HepG2 (cell line): ENCODE results near the gene CTNNBL1. TPM values are rescaled to one million over a fixed set of nuclear protein-coding genes. Genes with fewer than 3 reads are reported as not detected.

ENCODE experiments used
- CEBPG ChIP-seq: IDR thresholded peaks from 2 replicates; pipeline ENCODE4 v1.6.1; 2016
- ETV5 ChIP-seq: IDR thresholded peaks from 2 replicates; pipeline ENCODE4 v1.6.1; 2018; ENCODE audit warnings: missing biosample characterization, missing genetic modification reagents, inconsistent platforms, borderline replicate concordance
- FOXA1 ChIP-seq, 2 experiments: fragments of 450-650 bp in 1 of 2; sonication (generic) in 1 of 2; formaldehyde crosslinking in 1 of 2; IDR thresholded peaks; 2 replicates each; pipeline versions ENCODE4 v1.4.0 to v1.6.1; 2016 to 2020; ENCODE audit warnings: missing genetic modification reagents in 1 of 2
- HOMEZ ChIP-seq: IDR thresholded peaks from 2 replicates; pipeline ENCODE4 v1.6.1; 2016; ENCODE audit warnings: low read depth
- KDM5B ChIP-seq: sonication (generic); formaldehyde crosslinking; IDR thresholded peaks from 2 replicates; pipeline ENCODE4 v1.4.0; 2020; ENCODE audit warnings: missing genetic modification reagents, mild to moderate bottlenecking, borderline replicate concordance
- LCORL ChIP-seq, 2 experiments: fragments of 450-650 bp in 1 of 2; sonication (generic) in 1 of 2; formaldehyde crosslinking in 1 of 2; IDR thresholded peaks; 2 replicates each; pipeline versions ENCODE4 v1.5.0 to v1.6.1; 2017 to 2020; ENCODE audit warnings: antibody characterized with exemption in 1 of 2, missing genetic modification reagents in 1 of 2
- NCOA2 ChIP-seq: sonication (generic); formaldehyde crosslinking; IDR thresholded peaks from 2 replicates; pipeline ENCODE4 v1.8.0; 2022; ENCODE audit warnings: inconsistent platforms
- NONO ChIP-seq, 2 experiments: fragments of 450-650 bp in 1 of 2; sonication (generic) in 1 of 2; formaldehyde crosslinking in 1 of 2; IDR thresholded peaks in 1 of 2; conservative IDR thresholded peaks in 1 of 2; 2 replicates each; pipeline versions ENCODE4 v1.6.1 to v1.8.0; 2017 to 2022; ENCODE audit warnings: mild to moderate bottlenecking in 1 of 2, missing genetic modification reagents in 1 of 2, moderate library complexity in 1 of 2
- POGK ChIP-seq: sonication (generic); formaldehyde crosslinking; conservative IDR thresholded peaks from 2 replicates; pipeline ENCODE4 v1.8.0; 2022; ENCODE audit warnings: mild to moderate bottlenecking, moderate library complexity, missing genetic modification reagents
- POGZ ChIP-seq: sonication (generic); formaldehyde crosslinking; IDR thresholded peaks from 2 replicates; pipeline ENCODE4 v1.4.0; 2020; ENCODE audit warnings: mild to moderate bottlenecking, missing genetic modification reagents
- PPARG ChIP-seq: conservative IDR thresholded peaks from 2 replicates; pipeline ENCODE4 v1.6.1; 2016; ENCODE audit warnings: missing biosample characterization, missing genetic modification reagents
- REPIN1 ChIP-seq: sonication (generic); formaldehyde crosslinking; IDR thresholded peaks from 2 replicates; pipeline ENCODE4 v1.8.0; 2022; ENCODE audit warnings: missing genetic modification reagents, low read depth, mild to moderate bottlenecking, borderline replicate concordance
- SMARCC2 ChIP-seq: fragments of 450-650 bp; IDR thresholded peaks from 2 replicates; pipeline ENCODE4 v1.6.1; 2017; ENCODE audit warnings: antibody characterized with exemption, mild to moderate bottlenecking
- SNAPC2 ChIP-seq: sonication (generic); formaldehyde crosslinking; IDR thresholded peaks from 2 replicates; pipeline ENCODE4 v1.8.1; 2022; ENCODE audit warnings: mild to moderate bottlenecking, missing genetic modification reagents
- SOX13 ChIP-seq, 3 experiments: fragments of 450-650 bp in 1 of 3; sonication (generic) in 1 of 3; formaldehyde crosslinking in 1 of 3; IDR thresholded peaks in 2 of 3; conservative IDR thresholded peaks in 1 of 3; 2 replicates each; pipeline versions ENCODE4 v1.5.0 to v1.6.1; 2016 to 2020; ENCODE audit warnings: antibody characterized with exemption in 1 of 3, mild to moderate bottlenecking in 1 of 3, missing compliant biosample characterization in 1 of 3, missing genetic modification reagents in 1 of 3, moderate library complexity in 1 of 3
- SPEN ChIP-seq: sonication (generic); formaldehyde crosslinking; IDR thresholded peaks from 2 replicates; pipeline ENCODE4 v1.5.1; 2020; ENCODE audit warnings: low read depth, mild to moderate bottlenecking, missing genetic modification reagents
- TCF12 ChIP-seq, 2 experiments: fragments of 450-650 bp in 1 of 2; sonication (generic) in 1 of 2; formaldehyde crosslinking in 1 of 2; IDR thresholded peaks; 2 replicates each; pipeline versions ENCODE4 v1.6.1 to v1.8.0; 2017 to 2022; ENCODE audit warnings: antibody characterized with exemption in 1 of 2, mild to moderate bottlenecking in 1 of 2, missing genetic modification reagents in 1 of 2, moderate library complexity in 1 of 2
- TCF7L2 ChIP-seq: IDR thresholded peaks from 2 replicates; pipeline ENCODE4 v1.6.1; 2011; ENCODE audit warnings: mild to moderate bottlenecking, low read depth, low read length, moderate library complexity
- ZBTB25 ChIP-seq: IDR thresholded peaks from 2 replicates; pipeline ENCODE4 v1.6.1; 2018; ENCODE audit warnings: missing genetic modification reagents
- ZNF275 ChIP-seq: sonication (generic); formaldehyde crosslinking; IDR thresholded peaks from 2 replicates; pipeline ENCODE4 v1.8.0; 2022; ENCODE audit warnings: missing genetic modification reagents, mild to moderate bottlenecking, inconsistent platforms, borderline replicate concordance
- ZNF30 ChIP-seq: sonication (generic); formaldehyde crosslinking; IDR thresholded peaks from 2 replicates; pipeline ENCODE4 v1.5.0; 2020; ENCODE audit warnings: mild to moderate bottlenecking, missing genetic modification reagents
- ZNF577 ChIP-seq: sonication (generic); formaldehyde crosslinking; IDR thresholded peaks from 2 replicates; pipeline ENCODE4 v1.4.0; 2020; ENCODE audit warnings: mild to moderate bottlenecking, low read depth, missing genetic modification reagents, borderline replicate concordance
- ZNF772 ChIP-seq: sonication (generic); formaldehyde crosslinking; IDR thresholded peaks from 2 replicates; pipeline ENCODE4 v1.5.0; 2020; ENCODE audit warnings: mild to moderate bottlenecking, missing genetic modification reagents
- polyA plus RNA-seq, 8 experiments: library from polyadenylated mRNA; depleted of rRNA in 3 of 8; stranded (reverse) in 7 of 8; unstranded in 1 of 8; fragments of >200 nt; fragmentation: Illumina TruSeq in 4 of 8; extraction: Trizol in 4 of 8; gene quantifications; 2 replicates each; pipeline versions ENCODE4 v1.2.1 to v1.2.3, GENCODE V29; 2011 to 2016; ENCODE audit warnings: low read depth in 4 of 8, missing spikeins in 1 of 8, mixed read lengths in 1 of 8; ENCODE audit not compliant: insufficient read depth in 1 of 8
- total RNA-seq, 5 experiments: library from RNA; depleted of rRNA; stranded (reverse); fragments of >200 nt; fragmentation: Illumina TruSeq; extraction: Trizol; gene quantifications; 2 replicates each; pipeline ENCODE4 v1.2.3, GENCODE V29; 2016; ENCODE audit warnings: low read depth in 1 of 5

CTNNBL1 gene
- total and polyA plus RNA-seq, 2 of the 13 experiments (the other 11 are each of a cell fraction or from before 2014, with no cell fraction given), result 49.3 to 94.6 TPM

GRCh38 chr20:37723668-37724067 is 29.8 kb downstream of the CTNNBL1 start (continued):
- TF ChIP-seq PPARG (CRISPR knock-in tag) (no peak), NCOA2 (CRISPR knock-in tag) (no peak), ETV5 (CRISPR knock-in tag) (no peak), POGZ (CRISPR knock-in tag) (peak; percentile 50), KDM5B (CRISPR knock-in tag) (no peak), SMARCC2 (0 out of 2 replicates have a peak, but pooled peaks have one; percentile 15), ZNF30 (CRISPR knock-in tag) (no peak), NONO (IDR thresholded peaks at IDR 0.05) (no peak), NONO (CRISPR knock-in tag; conservative IDR thresholded peaks at IDR 0.05) (peak; percentile 63), SOX13 (IDR thresholded peaks at IDR 0.05) (no peak), SOX13 (CRISPR knock-in tag; conservative IDR thresholded peaks at IDR 0.05 in 1 of 2, IDR thresholded peaks at IDR 0.05 in 1 of 2) (no peak; a peak in 1 of 4 replicates), CEBPG (CRISPR knock-in tag) (no peak), ZBTB25 (CRISPR knock-in tag) (no peak), ZNF275 (CRISPR knock-in tag) (no peak), SNAPC2 (no peak), LCORL (IDR thresholded peaks at IDR 0.05) (no peak), LCORL (CRISPR knock-in tag; IDR thresholded peaks at IDR 0.05) (no peak), FOXA1 (IDR thresholded peaks at IDR 0.05) (no peak; the same call in 1 of the 2 replicates), FOXA1 (CRISPR knock-in tag; IDR thresholded peaks at IDR 0.05) (peak; percentile 45; the same call in 1 of the 2 replicates), SPEN (CRISPR knock-in tag) (no peak), HOMEZ (CRISPR knock-in tag) (no peak), REPIN1 (CRISPR knock-in tag) (peak; percentile 57; the same call in 1 of the 2 replicates), ZNF772 (CRISPR knock-in tag) (no peak), ZNF577 (CRISPR knock-in tag) (no peak), TCF7L2 (peak; percentile 61; the same call in 1 of the 2 replicates), TCF12 (IDR thresholded peaks at IDR 0.05) (no peak), TCF12 (CRISPR knock-in tag; IDR thresholded peaks at IDR 0.05) (peak; percentile 30; the same call in 1 of the 2 replicates), POGK (CRISPR knock-in tag) (no peak)
